H1 (cell line): Measurements from ENCODE around the gene ADD1. TPM values are rescaled to one million over a fixed set of nuclear protein-coding genes. Genes with fewer than 3 reads are reported as not detected.

Experiments used
- CTCF ChIA-PET: fragments of 300-600 bp; sonication (Branson Sonifier 250); formaldehyde crosslinking; loops from one replicate; lab custom pipeline; 2021; ENCODE audit not compliant: partially characterized antibody; lab: Charles Lee
- POLR2A ChIA-PET: fragments of 300-600 bp; sonication (Branson Sonifier 250); formaldehyde crosslinking; loops from one replicate; lab custom pipeline; 2021; ENCODE audit warnings: inconsistent platforms; ENCODE audit not compliant: partially characterized antibody; lab: Charles Lee
- DNase-seq, 2 experiments: peaks; one replicate each; pipeline versions ENCODE4 v3.0.0 to v3.0.0-alpha.2; 2010 to 2022; ENCODE audit warnings: low spot score in 2 of 2, low read depth in 1 of 2, mixed read lengths in 1 of 2
- FAIRE-seq: peaks from 2 replicates; lab custom pipeline; 2011; peaks lifted over from hg19 to GRCh38; lab: Jason Lieb, UNC
- H2AFZ ChIP-seq: 2 replicates; pipeline ENCODE4 v1.8.1; 2012; ENCODE audit warnings: low read length, inconsistent platforms
- H2AK5ac ChIP-seq: 2 replicates; pipeline ENCODE4 v1.6.1; 2013; ENCODE audit warnings: low read depth, low read length
- H2BK120ac ChIP-seq: replicated peaks from 2 replicates; pipeline ENCODE3; 2013; ENCODE audit warnings: low read depth, low read length, inconsistent platforms
- H2BK12ac ChIP-seq: 2 replicates; pipeline ENCODE4 v1.6.1; 2013; ENCODE audit warnings: low read depth, low read length
- H2BK15ac ChIP-seq: 2 replicates; pipeline ENCODE4 v1.6.1; 2013; ENCODE audit warnings: low read length
- H2BK20ac ChIP-seq: 2 replicates; pipeline ENCODE4 v1.6.1; 2013; ENCODE audit warnings: low read length
- H2BK5ac ChIP-seq: 2 replicates; pipeline ENCODE4 v1.6.1; 2013; ENCODE audit warnings: low read depth, low read length
- H3K14ac ChIP-seq: 2 replicates; pipeline ENCODE4 v1.6.1; 2013; ENCODE audit warnings: inconsistent platforms; ENCODE audit not compliant: insufficient read length
- H3K18ac ChIP-seq: 2 replicates; pipeline ENCODE4 v1.6.1; 2013; ENCODE audit warnings: low read length; ENCODE audit errors: extremely low read depth
- H3K23ac ChIP-seq: 2 replicates; pipeline ENCODE4 v1.6.1; 2013; ENCODE audit warnings: inconsistent platforms; ENCODE audit not compliant: insufficient read length
- H3K23me2 ChIP-seq: 2 replicates; pipeline ENCODE4 v1.6.1; 2013; ENCODE audit warnings: low read depth, low read length
- H3K27ac ChIP-seq: 2 replicates; pipeline ENCODE4 v1.6.1; 2011; ENCODE audit warnings: low read depth, low read length, inconsistent platforms
- H3K27me3 ChIP-seq, 4 experiments: replicated peaks in 1 of 4; 1 replicate in 1 of 4; 2 replicates in 3 of 4; pipeline versions ENCODE4 v1.6.1 to v1.8.1; 2011 to 2013; ENCODE audit warnings: low read length in 3 of 4, mild to moderate bottlenecking in 3 of 4, inconsistent platforms in 2 of 4, mixed read lengths in 2 of 4, moderate library complexity in 1 of 4; ENCODE audit not compliant: control insufficient read depth in 3 of 4, insufficient read depth in 3 of 4; ENCODE audit errors: extremely low read depth in 1 of 4
- H3K36me3 ChIP-seq, 4 experiments: 2 replicates each; pipeline versions ENCODE4 v1.6.1 to v1.8.1; 2011 to 2013; ENCODE audit warnings: mild to moderate bottlenecking in 4 of 4, low read length in 3 of 4, moderate library complexity in 2 of 4, control low read depth in 1 of 4, inconsistent platforms in 1 of 4; ENCODE audit not compliant: insufficient read depth in 4 of 4, control insufficient read depth in 2 of 4
- H3K4ac ChIP-seq: replicated peaks from 2 replicates; pipeline ENCODE3; 2013; ENCODE audit warnings: low read length, low read depth, mixed read lengths, inconsistent platforms; ENCODE audit not compliant: insufficient read length
- H3K4me1 ChIP-seq, 4 experiments: replicated peaks in 1 of 4; 1 replicate in 1 of 4; 2 replicates in 3 of 4; pipeline versions ENCODE4 v1.6.1 to v1.8.1; 2011 to 2013; ENCODE audit warnings: low read length in 3 of 4, inconsistent platforms in 2 of 4, mixed read lengths in 1 of 4; ENCODE audit not compliant: insufficient read depth in 4 of 4, control insufficient read depth in 3 of 4
- H3K4me2 ChIP-seq, 2 experiments: 2 replicates each; pipeline versions ENCODE4 v1.6.1 to v1.8.1; 2011 to 2013; ENCODE audit warnings: low read depth in 2 of 2, low read length in 2 of 2, control low read depth in 1 of 2, inconsistent platforms in 1 of 2, mild to moderate bottlenecking in 1 of 2; ENCODE audit not compliant: insufficient read depth in 1 of 2
- H3K4me3 ChIP-seq, 4 experiments: fragments of 200-600, 300-600 bp in 1 of 4; sonication (generic), shearing (Covaris generic), sonication (Bioruptor Twin) in 1 of 4; 2 replicates each; pipeline versions ENCODE4 v1.5.1 to v1.8.1; 2011 to 2016; ENCODE audit warnings: low read length in 4 of 4, low read depth in 3 of 4, control low read depth in 2 of 4, inconsistent platforms in 2 of 4, mild to moderate bottlenecking in 2 of 4, mixed read lengths in 1 of 4, moderate library complexity in 1 of 4; ENCODE audit not compliant: insufficient read depth in 2 of 4; ENCODE audit errors: extremely low read depth in 1 of 4
- H3K56ac ChIP-seq: replicated peaks from 2 replicates; pipeline ENCODE3; 2013; ENCODE audit warnings: low read depth, mild to moderate bottlenecking, mixed read lengths, low read length, inconsistent platforms; ENCODE audit not compliant: insufficient read length
- H3K79me1 ChIP-seq: 2 replicates; pipeline ENCODE4 v1.6.1; 2013; ENCODE audit warnings: low read depth, low read length, control low read depth
- H3K79me2 ChIP-seq, 2 experiments: 2 replicates each; pipeline versions ENCODE4 v1.6.1 to v1.8.1; 2012 to 2013; ENCODE audit warnings: low read length in 2 of 2, mild to moderate bottlenecking in 2 of 2, inconsistent platforms in 1 of 2; ENCODE audit not compliant: insufficient read depth in 2 of 2, control insufficient read depth in 1 of 2
- H3K9ac ChIP-seq, 4 experiments: replicated peaks in 1 of 4; 1 replicate in 1 of 4; 2 replicates in 3 of 4; pipeline versions ENCODE4 v1.6.1 to v1.8.1; 2011 to 2013; ENCODE audit warnings: low read depth in 3 of 4, low read length in 3 of 4, control low read depth in 2 of 4, mild to moderate bottlenecking in 2 of 4, moderate library complexity in 2 of 4, inconsistent platforms in 1 of 4; ENCODE audit errors: extremely low read depth in 1 of 4
- H3K9me3 ChIP-seq, 2 experiments: 2 replicates each; pipeline versions ENCODE4 v1.6.1 to v1.8.1; 2012 to 2013; ENCODE audit warnings: mild to moderate bottlenecking in 2 of 2, moderate library complexity in 2 of 2, control low read depth in 1 of 2, inconsistent platforms in 1 of 2, low read depth in 1 of 2, low read length in 1 of 2, mixed read lengths in 1 of 2; ENCODE audit not compliant: insufficient read depth in 2 of 2
- H4K20me1 ChIP-seq, 2 experiments: replicated peaks in 1 of 2; 2 replicates each; pipeline versions ENCODE3 to v1.8.1; 2011 to 2013; ENCODE audit warnings: inconsistent platforms in 2 of 2, low read length in 2 of 2, mild to moderate bottlenecking in 1 of 2; ENCODE audit not compliant: insufficient read depth in 2 of 2, control insufficient read depth in 1 of 2
- H4K5ac ChIP-seq: 2 replicates; pipeline ENCODE4 v1.6.1; 2013; ENCODE audit warnings: low read length, low read depth, mixed read lengths, inconsistent platforms; ENCODE audit not compliant: insufficient read length
- H4K8ac ChIP-seq: 2 replicates; pipeline ENCODE4 v1.8.0; 2013; ENCODE audit warnings: mild to moderate bottlenecking, moderate library complexity, low read length, inconsistent platforms; ENCODE audit not compliant: insufficient read depth; ENCODE audit errors: extremely low read depth
- H4K91ac ChIP-seq: replicated peaks from 2 replicates; pipeline ENCODE3; 2013; ENCODE audit warnings: low read length, mixed read lengths, inconsistent platforms; ENCODE audit not compliant: insufficient read length
- CBX8 ChIP-seq: fragments of 300-800, 300-1000 bp; sonication (generic); IDR thresholded peaks from 2 replicates; pipeline ENCODE4 v1.7.1; 2016; ENCODE audit warnings: low read depth, low read length, borderline replicate concordance
- CHD2 ChIP-seq: IDR thresholded peaks from 2 replicates; pipeline ENCODE4 v1.6.1; 2012; ENCODE audit warnings: low read length, improper control_type of control experiment
- EP300 ChIP-seq, 2 experiments: IDR thresholded peaks; 1 replicate in 1 of 2; 2 replicates in 1 of 2; pipeline ENCODE4 v1.6.1; 2011 to 2012; ENCODE audit warnings: low read depth in 2 of 2, low read length in 2 of 2, mild to moderate bottlenecking in 2 of 2, borderline replicate concordance in 1 of 2, inconsistent platforms in 1 of 2, moderate library complexity in 1 of 2
- GABPA ChIP-seq: IDR thresholded peaks from 2 replicates; pipeline ENCODE4 v1.6.1; 2011; ENCODE audit warnings: mild to moderate bottlenecking, low read length, moderate library complexity, borderline replicate concordance; ENCODE audit not compliant: insufficient read depth
- HDAC2 ChIP-seq, 2 experiments: fragments of 300-600 bp in 1 of 2; sonication (generic) in 1 of 2; IDR thresholded peaks; 2 replicates each; pipeline ENCODE4 v1.6.1; 2011 to 2012; ENCODE audit warnings: low read depth in 2 of 2, low read length in 2 of 2, mild to moderate bottlenecking in 2 of 2, moderate library complexity in 2 of 2, borderline replicate concordance in 1 of 2, inconsistent platforms in 1 of 2
- HDAC6 ChIP-seq: IDR thresholded peaks from one replicate; pipeline ENCODE4 v1.7.1; 2012; ENCODE audit warnings: low read depth, mild to moderate bottlenecking, inconsistent platforms, low read length, moderate library complexity
- RBBP5 ChIP-seq: IDR thresholded peaks from 2 replicates; pipeline ENCODE4 v1.7.1; 2012; ENCODE audit warnings: low read depth, mild to moderate bottlenecking, inconsistent platforms, low read length, moderate library complexity, borderline replicate concordance
- RFX5 ChIP-seq: IDR thresholded peaks from 2 replicates; pipeline ENCODE4 v1.6.1; 2011; ENCODE audit warnings: low read depth, low read length, improper control_type of control experiment, borderline replicate concordance
- RXRA ChIP-seq: IDR thresholded peaks from 2 replicates; pipeline ENCODE4 v1.6.1; 2011; ENCODE audit warnings: low read depth, mild to moderate bottlenecking, low read length, moderate library complexity; ENCODE audit not compliant: insufficient read depth
- SP1 ChIP-seq: IDR thresholded peaks from 2 replicates; pipeline ENCODE4 v1.6.1; 2011; ENCODE audit warnings: low read depth, low read length
- SP2 ChIP-seq: IDR thresholded peaks from 2 replicates; pipeline ENCODE4 v1.6.1; 2012; ENCODE audit warnings: mild to moderate bottlenecking, low read length, inconsistent platforms
- TAF7 ChIP-seq: optimal IDR thresholded peaks from 2 replicates; pipeline ENCODE3; 2011; ENCODE audit warnings: low read depth, mild to moderate bottlenecking, inconsistent platforms, low read length, moderate library complexity, borderline replicate concordance
- YY1 ChIP-seq: IDR thresholded peaks from 2 replicates; pipeline ENCODE4 v1.6.1; 2011; ENCODE audit warnings: low read depth, mild to moderate bottlenecking, low read length
- WGBS, 2 experiments: shearing (Covaris generic) in 1 of 2; methylation state at CpG; one replicate each; pipeline versions ENCODE4 v1.1.6 to v1.1.7; 2013 to 2015; ENCODE audit warnings: low lambda C conversion rate in 2 of 2, mixed read lengths in 2 of 2, inconsistent platforms in 1 of 2, low coverage in 1 of 2, missing lambda C conversion rate in 1 of 2; ENCODE audit not compliant: insufficient replicate concordance in 2 of 2, insufficient coverage in 1 of 2, insufficient read length in 1 of 2; ENCODE audit errors: extremely low coverage in 1 of 2, missing lambda C conversion rate in 1 of 2; 5-methylcytosine and 5-hydroxymethylcytosine counted together
- polyA plus RNA-seq, 7 experiments: library from polyadenylated mRNA; depleted of rRNA in 3 of 7; stranded (reverse) in 5 of 7; unstranded in 2 of 7; fragments of >200 nt in 5 of 7; fragments of 200-250 nt in 2 of 7; gene quantifications; 1 replicate in 5 of 7; 2 replicates in 1 of 7; 4 replicates in 1 of 7; pipeline versions ENCODE4 v1.2.1 to v1.2.3, GENCODE V29; 2011 to 2013; ENCODE audit warnings: missing spikeins in 2 of 7, mixed read lengths in 2 of 7
- total RNA-seq: library from RNA; stranded (reverse); fragmentation: NEBNext Ultra II Directional; extraction: Animal tissue kit (Norgen Biotek cat#: 25700); gene quantifications from 2 replicates; pipeline ENCODE4 v1.2.1, GENCODE V29; 2021

The ADD1 gene
- total and polyA plus RNA-seq, 2 of the 8 experiments (the other 6 are each of a cell fraction or from before 2014, with no cell fraction given) = 113 to 143 TPM

- no peak overlapping the region for H4K8ac ChIP-seq
- no peak overlapping the region for H2AFZ ChIP-seq
- H3K4me1 ChIP-seq = peaks cover 3 to 9% (median 6%) of the 10 kb centered on the region in 4 experiments; a peak in 5 of 7 replicates
- H3K27ac ChIP-seq = no peak overlapping the region
- peaks cover 16% of the 10 kb centered on the region; the same call in 1 of the 2 replicates for H3K23me2 ChIP-seq
- H3K23ac ChIP-seq = no peak overlapping the region
- H3K4ac ChIP-seq = no peak overlapping the region
- CTCF ChIA-PET = interaction anchor here (0.8 to 6.4 kb wide), 3 partner anchors 14 to 95 kb away, joined by 3 to 60 read pairs (median 4); no protein-coding TSS in a partner anchor
- no peaks in the 10 kb centered on the region for H3K9me3 ChIP-seq
- H2BK15ac ChIP-seq = no peak overlapping the region
- DNase-seq (no peak), FAIRE-seq (no peak)
- H4K20me1 ChIP-seq = peaks cover 2 to 5% of the 10 kb centered on the region in 2 experiments
- no peak overlapping the region for H3K4me2 ChIP-seq
- no peak overlapping the region for H3K18ac ChIP-seq
- peaks cover 0 to 17% of the 10 kb centered on the region in 2 experiments; a peak in 2 of 4 replicates for H3K79me2 ChIP-seq
- H3K14ac ChIP-seq = no peak overlapping the region
- no peak overlapping the region for H4K5ac ChIP-seq
- H2BK20ac ChIP-seq = no peak overlapping the region
- H2AK5ac ChIP-seq = no peak overlapping the region
- peaks cover 0 to 7% (median 6%) of the 10 kb centered on the region in 4 experiments; a peak in 4 of 7 replicates for H3K27me3 ChIP-seq
- H3K36me3 ChIP-seq = no peaks in the 10 kb centered on the region
- no peak overlapping the region for H2BK120ac ChIP-seq
- peaks cover 5% of the 10 kb centered on the region; the same call in 1 of the 2 replicates for H3K79me1 ChIP-seq
- H3K4me3 ChIP-seq = no peak overlapping the region
- H2BK12ac ChIP-seq = no peak overlapping the region
- no peak overlapping the region for H3K56ac ChIP-seq
- no peak overlapping the region for H4K91ac ChIP-seq
- no peak overlapping the region for H3K9ac ChIP-seq
- WGBS, 2 experiments = 90% methylated on average over 16 of the region's 16 CpGs; no CpG with 5 or more reads in 1 of the 2 experiments
- POLR2A ChIA-PET = interaction anchor here (0.6 to 3.4 kb wide), 2 partner anchors 11 to 805 kb away, joined by 3 to 13 read pairs; no protein-coding TSS in a partner anchor
- 0 out of 2 replicates have a peak overlapping the region, but pooled peaks have one; percentile 12 for H2BK5ac ChIP-seq
- TF ChIP-seq CHD2 (no peak), GABPA (no peak), RXRA (no peak), CBX8 (no peak), RBBP5 (no peak), TAF7 (no peak), SP1 (no peak), SP2 (no peak), YY1 (no peak), RFX5 (no peak), HDAC2 (IDR thresholded peaks at IDR 0.05; ENCODE audit: borderline replicate concordance in 1 of 2, low read depth in 2 of 2, low read length in 2 of 2) (no peak), EP300 (IDR thresholded peaks at IDR 0.05; ENCODE audit: borderline replicate concordance in 1 of 2, low read depth in 2 of 2, low read length in 2 of 2) (no peak), HDAC6 (no peak)
Measured at GRCh38 chr4:2965262-2965661, 121.6 kb downstream of the ADD1 start.
